Measurements from ENCODE around the gene CD47. TPM values are rescaled to one million over a fixed set of nuclear protein-coding genes. Genes with fewer than 3 reads are reported as not detected.

CD47 gene
- total RNA-seq, 1 experiment from 2014 or later: 42.5 TPM

DNA sequence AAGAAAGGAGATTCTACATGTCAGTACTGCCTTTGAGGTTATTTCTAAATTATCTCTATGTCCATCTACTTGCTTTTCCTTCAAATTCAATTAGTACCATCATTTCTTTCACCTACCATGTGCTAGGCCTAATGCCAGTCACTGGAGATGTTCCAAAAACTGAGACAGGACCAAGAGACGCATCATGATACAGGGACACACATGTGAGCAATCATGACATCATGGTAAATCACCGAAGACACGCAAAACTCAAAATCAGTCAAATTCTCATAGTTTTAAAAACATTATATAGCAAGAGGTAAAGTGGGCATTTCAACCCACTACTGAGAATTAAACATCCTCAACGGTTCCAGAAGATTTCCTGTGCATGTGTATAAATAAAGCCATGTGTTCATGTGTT lies 95.0 kb downstream of the CD47 start:
- Histone ChIP-seq H4K20me1 (ENCODE audit: insufficient read depth) (no peaks in the 10 kb centered on the region), H3K9me2 (ENCODE audit: insufficient read depth) (no peaks in the 10 kb centered on the region), H3K9ac (ENCODE audit: low read length) (no peak overlapping the region), H3K79me2 (ENCODE audit: insufficient read depth, low read length) (no peaks in the 10 kb centered on the region), H3K4me1 (ENCODE audit: control insufficient read depth in 1 of 2, insufficient read depth in 2 of 2, low read length in 2 of 2) (peaks cover 0 to 7% of the 10 kb centered on the region in 2 experiments; a peak in 2 of 4 replicates), H3K27ac (ENCODE audit: low read depth, low read length) (no peak overlapping the region), H3K4me2 (ENCODE audit: low read length) (no peak overlapping the region), H3K4me3 (replicated peaks in 1 of 2; ENCODE audit: low read depth in 1 of 2, low read length in 2 of 2) (no peak overlapping the region), H3K36me3 (ENCODE audit: control insufficient read depth in 1 of 2, insufficient read depth in 2 of 2, low read length in 2 of 2) (no peaks in the 10 kb centered on the region), H2AFZ (ENCODE audit: low read depth, low read length, poor library complexity, severe bottlenecking) (no peak overlapping the region), H3K9me3 (ENCODE audit: control insufficient read depth in 1 of 2, insufficient read depth in 1 of 2, low read depth in 1 of 2, low read length in 2 of 2) (no peaks in the 10 kb centered on the region), H3K27me3 (ENCODE audit: insufficient read depth, low read length) (no peaks in the 10 kb centered on the region)
- ChIA-PET POLR2A (no interaction called here), RAD21 (ENCODE audit: low non-redundant PET in 1 of 2, low total read pairs in 2 of 2, uncharacterized antibody in 2 of 2, unreplicated experiment in 2 of 2) (no interaction called here), CTCF (no interaction called here)
- DNase-seq (ENCODE audit: low read depth, low spot score) (no peak), ATAC-seq (no peak)
- BruUV-seq (replicated peaks): no TSS peak
- no peak for TF ChIP-seq ELF1 (IDR thresholded peaks at IDR 0.05; ENCODE audit: borderline replicate concordance, low read depth)
- TF ChIP-seq YY1 (IDR thresholded peaks at IDR 0.05; ENCODE audit: extremely low read depth, insufficient replicate concordance, low read depth, low read length): no peak
- intact Hi-C loops (cut with micrococcal nuclease): no loop called here

DNA sequence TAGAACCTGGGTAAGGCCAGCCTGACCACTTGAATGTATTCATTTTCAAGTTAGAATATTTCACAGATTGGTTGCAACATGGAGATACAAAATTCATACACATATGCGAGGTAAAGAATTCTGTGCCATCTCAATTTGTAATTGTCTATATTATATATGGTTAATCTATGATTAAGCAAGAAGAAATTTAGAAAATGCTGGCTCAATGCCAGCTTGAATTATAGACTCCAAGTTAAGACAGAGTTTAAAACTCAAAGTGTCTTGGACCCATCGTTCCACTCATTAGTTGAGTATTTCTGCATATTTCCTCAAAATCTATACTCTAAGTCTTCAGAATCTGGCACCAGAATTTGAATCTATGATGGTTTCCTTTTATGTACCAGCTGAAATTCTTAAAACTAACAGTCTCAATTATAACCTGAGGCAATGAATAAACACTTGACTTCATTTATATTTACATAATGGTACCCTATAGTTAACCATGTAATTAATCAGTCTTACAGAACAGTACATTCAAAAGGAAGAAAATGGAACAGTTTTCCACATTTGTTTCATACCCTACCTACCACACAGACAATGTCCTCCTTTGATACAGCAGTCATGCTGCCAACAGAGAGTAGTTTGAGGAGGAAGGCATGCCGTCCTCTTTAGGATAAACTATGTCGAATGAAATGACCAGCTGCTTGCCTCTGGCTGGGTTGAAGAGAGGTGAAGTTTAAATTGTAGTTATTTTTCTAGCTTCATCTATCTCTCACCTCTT lies 95.7 kb downstream of the CD47 start:
- Histone ChIP-seq H3K27me3 (ENCODE audit: insufficient read depth, low read length) (no peaks in the 10 kb centered on the region), H4K20me1 (ENCODE audit: insufficient read depth) (no peaks in the 10 kb centered on the region), H3K27ac (ENCODE audit: low read depth, low read length) (no peak overlapping the region), H3K4me3 (replicated peaks in 1 of 2; ENCODE audit: low read depth in 1 of 2, low read length in 2 of 2) (no peak overlapping the region), H3K79me2 (ENCODE audit: insufficient read depth, low read length) (no peaks in the 10 kb centered on the region), H3K9me2 (ENCODE audit: insufficient read depth) (no peaks in the 10 kb centered on the region), H3K9ac (ENCODE audit: low read length) (no peak overlapping the region), H3K9me3 (ENCODE audit: control insufficient read depth in 1 of 2, insufficient read depth in 1 of 2, low read depth in 1 of 2, low read length in 2 of 2) (no peaks in the 10 kb centered on the region), H3K36me3 (ENCODE audit: control insufficient read depth in 1 of 2, insufficient read depth in 2 of 2, low read length in 2 of 2) (no peaks in the 10 kb centered on the region), H3K4me1 (ENCODE audit: control insufficient read depth in 1 of 2, insufficient read depth in 2 of 2, low read length in 2 of 2) (peaks cover 0 to 7% of the 10 kb centered on the region in 2 experiments; a peak in 2 of 4 replicates), H3K4me2 (ENCODE audit: low read length) (no peak overlapping the region), H2AFZ (ENCODE audit: low read depth, low read length, poor library complexity, severe bottlenecking) (no peak overlapping the region)
- no peak for TF ChIP-seq SP1 (IDR thresholded peaks at IDR 0.05; ENCODE audit: low read depth)
- no peak for TF ChIP-seq JUND (IDR thresholded peaks at IDR 0.05)
- TF ChIP-seq CTCF (IDR thresholded peaks at IDR 0.05 in 2 of 3, conservative IDR thresholded peaks at IDR 0.05 in 1 of 3; ENCODE audit: borderline replicate concordance in 1 of 3, insufficient read depth in 1 of 3, low read depth in 2 of 3, low read length in 2 of 3): no peak
- no peak for TF ChIP-seq ZBTB33 (IDR thresholded peaks at IDR 0.05; ENCODE audit: extremely low read depth, insufficient replicate concordance, low read length)
- no peak for TF ChIP-seq RAD21 (IDR thresholded peaks at IDR 0.05; ENCODE audit: low read depth)
- no peak for TF ChIP-seq ZNF274 (IDR thresholded peaks at IDR 0.05; ENCODE audit: low read depth, low read length)
- TF ChIP-seq, protein P1, sequence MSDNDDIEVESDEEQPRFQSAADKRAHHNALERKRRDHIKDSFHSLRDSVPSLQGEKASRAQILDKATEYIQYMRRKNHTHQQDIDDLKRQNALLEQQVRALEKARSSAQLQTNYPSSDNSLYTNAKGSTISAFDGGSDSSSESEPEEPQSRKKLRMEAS (IDR thresholded peaks at IDR 0.05): no peak
- no peak for TF ChIP-seq FOSL1 (IDR thresholded peaks at IDR 0.05; ENCODE audit: low read depth)
- no peak for TF ChIP-seq SRF (IDR thresholded peaks at IDR 0.05; ENCODE audit: low read depth)
- no peak for TF ChIP-seq CBX3 (IDR thresholded peaks at IDR 0.05; ENCODE audit: low read depth)
- RAD21 ChIA-PET (ENCODE audit: low non-redundant PET in 1 of 2, low total read pairs in 2 of 2, uncharacterized antibody in 2 of 2, unreplicated experiment in 2 of 2): no interaction called here
- intact Hi-C loops (cut with micrococcal nuclease): no loop called here
- ATAC-seq (no peak), DNase-seq (ENCODE audit: low read depth, low spot score) (no peak)
- BruUV-seq (replicated peaks): no TSS peak
- CTCF ChIA-PET: no interaction called here
- POLR2A ChIA-PET: no interaction called here
